Activated CD8-positive, alpha-beta memory T cell treated with anti-CD3 and anti-CD28 coated beads for 4 hours (primary cell): ENCODE measurements around the gene PRELP.
"Not testable (repeated sequence)": the region's sequence is repeated elsewhere in the genome, so short reads cannot be mapped to it uniquely, and the experiment has no call there.

ENCODE experiments used
- DNase-seq, 2 donors: peaks; one replicate each; pipeline ENCODE4 v3.0.0-alpha.2; 2020; ENCODE audit warnings: low read depth in 2 of 2

Gene PRELP

DNA sequence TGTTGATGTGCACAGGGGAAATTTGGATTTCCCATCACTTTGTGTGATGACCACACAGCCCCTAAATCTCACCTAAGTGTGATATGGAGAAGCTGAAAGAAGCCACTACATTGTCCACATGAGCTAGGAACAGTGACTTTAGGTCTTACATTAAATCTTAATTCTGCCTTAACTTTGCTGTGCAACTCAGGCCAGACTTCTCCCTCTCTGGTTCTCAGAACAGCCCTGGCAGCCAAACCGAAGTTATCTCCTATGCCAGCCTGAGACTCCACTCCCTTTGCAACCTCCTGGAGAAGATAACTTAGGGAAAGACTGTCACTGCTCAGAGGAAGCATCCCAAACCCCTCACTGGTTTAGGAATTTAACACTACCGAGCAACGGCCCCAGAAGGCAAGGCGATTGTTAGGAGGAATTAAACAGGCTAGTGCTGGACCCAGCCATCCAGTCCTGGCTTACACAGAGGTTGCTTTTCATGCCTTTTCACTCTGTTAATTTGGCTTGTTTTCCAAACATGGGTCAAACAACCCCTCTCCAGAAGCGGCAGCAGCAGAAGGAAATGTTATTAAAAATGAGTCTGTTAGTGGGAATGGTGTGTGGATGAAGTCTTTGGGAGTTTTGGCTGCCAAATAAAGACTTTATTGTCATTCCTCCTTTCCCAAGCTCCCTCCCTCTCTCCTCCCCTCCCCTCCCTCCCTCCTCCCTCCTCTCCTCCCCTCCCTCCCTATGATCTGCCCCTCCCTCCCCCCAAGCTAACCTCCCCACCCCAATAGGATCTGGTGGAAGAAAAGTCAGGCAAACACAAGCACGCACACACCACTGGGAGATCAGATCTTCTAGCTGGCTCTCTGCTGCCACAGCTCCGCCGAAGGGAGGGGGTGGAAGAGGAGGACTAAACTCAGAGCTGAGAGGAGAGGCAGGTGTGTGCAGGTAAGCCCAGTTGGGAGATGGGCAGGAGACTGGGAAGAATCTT lies at the start of gene PRELP:
TSS of gene PRELP (plus strand) at position 795 of the 970 bp plus-strand sequence. CDS start 7,379 bp downstream, outside the sequence.
- no peak for DNase-seq

DNA sequence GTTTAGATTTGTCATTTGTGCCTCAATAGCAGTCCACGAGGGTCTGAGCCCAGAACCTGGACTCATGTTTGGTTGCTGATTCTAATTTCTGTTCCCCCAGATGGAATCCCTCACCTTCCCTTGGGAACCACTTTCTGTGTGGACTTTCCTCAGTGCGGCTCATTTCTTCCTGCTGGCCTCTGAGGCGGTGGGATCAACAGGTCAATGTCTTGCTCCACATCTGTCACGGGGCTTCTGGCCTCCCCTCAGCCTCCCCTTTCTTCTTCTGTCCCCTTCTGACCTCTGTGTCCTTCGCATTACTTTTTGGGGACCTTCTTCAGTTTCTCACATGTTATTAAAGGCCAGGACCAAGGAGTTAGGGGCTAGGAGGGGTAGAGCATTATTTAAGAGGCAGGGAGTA lies 49.2 kb upstream of the PRELP start:
- DNase-seq: no peak

- DNase-seq: no peak
Observed at GRCh38 chr1:203426870-203427269, 48.7 kb upstream of the PRELP start.

GRCh38 chr1:203427451-203427850 lies 48.2 kb upstream of the PRELP start:
- no peak for DNase-seq

- no peak for DNase-seq
Observed at GRCh38 chr1:203428981-203429599, 46.5 kb upstream of the PRELP start.

DNA sequence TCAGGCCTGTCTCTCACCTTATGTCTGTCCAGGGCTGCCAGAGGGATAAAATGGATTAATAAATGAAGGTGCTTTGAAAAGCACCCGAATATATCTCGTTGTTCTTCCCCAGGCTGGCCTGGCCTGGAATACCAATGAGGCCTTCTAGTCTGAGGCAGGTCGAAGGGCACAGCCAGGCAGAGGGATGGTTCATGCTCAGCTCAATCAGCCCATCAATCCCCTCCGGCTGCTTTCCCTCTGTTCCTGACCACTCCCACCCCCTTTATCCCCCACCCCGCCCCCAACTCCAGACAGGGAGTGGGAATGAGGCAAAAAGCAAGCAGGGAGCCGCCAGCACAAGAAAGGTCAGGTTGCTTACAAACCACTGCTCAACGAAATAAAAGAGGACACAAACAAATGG lies 40.0 kb upstream of the PRELP start:
- no peak for DNase-seq

DNA sequence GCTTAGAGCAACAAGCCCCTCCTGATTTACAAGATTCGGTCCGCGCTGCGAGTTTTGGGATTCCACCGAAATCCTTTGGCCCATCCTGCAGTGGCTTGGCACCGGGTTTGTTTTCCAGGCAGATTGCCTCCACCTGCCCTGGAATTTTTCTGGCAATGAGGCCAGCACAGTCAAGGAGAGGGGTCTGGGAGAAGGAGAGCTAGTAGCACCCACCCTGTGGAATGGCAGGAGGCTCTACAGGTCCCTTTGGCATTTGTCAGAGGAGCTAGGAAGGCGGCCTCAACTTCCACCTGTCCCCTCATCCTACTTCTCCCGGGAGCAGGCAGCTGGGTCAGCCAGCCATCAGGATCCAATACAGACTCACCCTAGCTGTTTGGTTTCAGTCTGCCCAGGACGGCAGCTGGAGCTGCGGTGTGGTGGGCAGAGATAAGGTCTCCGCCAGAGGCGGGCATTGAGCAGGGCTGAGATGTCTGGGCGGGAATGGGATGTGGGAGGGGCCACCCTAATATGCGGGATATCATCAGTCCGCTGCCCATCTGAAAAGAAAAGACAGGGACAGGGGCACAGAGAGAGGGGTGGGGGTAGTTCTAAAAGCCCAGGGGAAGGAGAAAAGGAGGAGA lies 37.8 kb upstream of the PRELP start:
- no peak for DNase-seq

- no peak for DNase-seq
Observed at GRCh38 chr1:203439131-203439730, 36.4 kb upstream of the PRELP start.

GRCh38 chr1:203440771-203441170 lies 34.8 kb upstream of the PRELP start:
- DNase-seq: no peak

- DNase-seq: no peak
Observed at GRCh38 chr1:203441766-203442165, 33.8 kb upstream of the PRELP start.

DNA sequence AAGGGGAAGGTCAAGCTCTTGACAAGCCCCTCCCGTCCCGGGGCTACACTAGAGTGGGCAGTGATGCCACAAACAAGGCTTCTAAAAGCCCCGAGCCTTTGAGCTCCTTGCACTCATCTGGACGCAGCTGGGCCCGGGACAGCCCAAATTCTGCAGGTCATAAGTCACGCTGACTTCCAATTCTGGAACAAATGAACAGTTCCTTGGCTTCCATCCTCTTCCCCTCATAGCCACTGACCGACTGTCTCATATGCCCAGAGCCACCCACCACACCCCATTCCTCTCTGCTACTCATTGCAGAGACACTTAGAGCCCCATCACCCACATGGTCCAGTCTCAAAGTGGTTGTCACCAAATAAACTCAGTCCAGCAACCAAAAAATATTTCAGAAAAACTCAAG lies 32.8 kb upstream of the PRELP start:
- DNase-seq: no peak

DNA sequence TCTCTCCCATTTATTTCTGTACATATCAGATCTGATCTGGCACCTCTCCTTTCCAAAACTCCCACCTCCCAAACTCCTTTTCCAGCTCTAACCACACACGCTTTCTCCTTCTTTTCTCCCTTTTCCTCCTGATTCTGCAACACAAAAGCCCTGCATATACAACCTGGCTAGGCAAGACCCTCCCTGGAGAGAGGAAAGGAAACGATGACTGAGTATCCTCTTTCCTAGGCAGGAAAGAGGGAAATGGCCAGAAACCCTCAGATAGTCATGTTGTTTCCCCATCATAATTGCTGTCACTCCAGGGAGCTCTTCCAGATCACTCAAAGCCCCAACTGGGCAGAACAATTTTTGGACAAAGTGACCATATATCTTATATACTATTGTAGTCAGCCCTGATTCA lies 32.3 kb upstream of the PRELP start:
- no peak for DNase-seq

- DNase-seq: no peak
Observed at GRCh38 chr1:203444171-203444576, 31.4 kb upstream of the PRELP start.

DNA sequence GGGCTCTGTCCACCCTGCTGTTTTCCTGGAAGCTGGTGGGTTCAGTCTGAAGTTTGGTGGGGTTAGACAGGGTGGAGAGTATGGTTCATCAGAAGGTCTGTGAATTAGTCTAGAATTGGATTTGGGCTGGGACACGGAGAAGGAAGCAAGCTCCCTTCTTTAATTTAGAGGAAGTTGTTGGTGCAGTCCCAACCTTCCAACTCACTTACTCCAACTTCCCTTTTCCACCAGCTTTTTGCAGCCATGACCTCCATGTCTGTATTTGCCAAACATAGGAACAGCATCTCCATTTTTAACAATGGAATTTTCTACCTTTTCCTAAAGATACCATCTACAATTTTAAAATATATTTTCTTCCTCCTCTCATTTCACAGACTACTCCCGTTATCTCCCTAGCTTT lies 28.5 kb upstream of the PRELP start:
- no peak for DNase-seq

GRCh38 chr1:203447598-203447997 lies 28.0 kb upstream of the PRELP start:
- DNase-seq: not testable (repeated sequence)

DNA sequence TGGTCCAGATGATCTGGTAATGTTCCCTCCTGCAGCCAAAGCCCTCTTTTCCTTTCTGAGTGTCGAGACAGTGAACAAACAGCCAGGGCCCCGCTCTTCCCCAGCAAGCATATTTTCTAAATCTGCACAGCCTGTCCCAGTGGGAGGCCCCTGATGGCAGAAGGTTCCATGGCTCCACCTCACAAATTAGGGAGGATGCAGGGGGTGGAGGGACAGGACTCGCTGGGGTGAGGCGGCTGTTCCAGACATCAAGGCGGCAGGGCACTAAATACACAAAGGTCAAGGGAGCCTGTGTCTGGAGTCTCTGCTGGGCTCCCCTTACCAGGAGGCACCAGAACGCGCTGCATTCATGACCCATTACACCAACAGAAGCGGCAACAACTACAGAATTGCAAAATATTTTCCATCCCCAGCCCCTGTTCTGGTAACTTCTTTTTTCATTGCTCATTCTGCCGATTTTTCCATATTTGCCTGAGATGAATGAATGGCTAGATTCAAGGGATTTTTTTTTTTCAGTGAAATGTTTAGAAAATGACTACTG lies 27.0 kb upstream of the PRELP start:
- DNase-seq: no peak

DNA sequence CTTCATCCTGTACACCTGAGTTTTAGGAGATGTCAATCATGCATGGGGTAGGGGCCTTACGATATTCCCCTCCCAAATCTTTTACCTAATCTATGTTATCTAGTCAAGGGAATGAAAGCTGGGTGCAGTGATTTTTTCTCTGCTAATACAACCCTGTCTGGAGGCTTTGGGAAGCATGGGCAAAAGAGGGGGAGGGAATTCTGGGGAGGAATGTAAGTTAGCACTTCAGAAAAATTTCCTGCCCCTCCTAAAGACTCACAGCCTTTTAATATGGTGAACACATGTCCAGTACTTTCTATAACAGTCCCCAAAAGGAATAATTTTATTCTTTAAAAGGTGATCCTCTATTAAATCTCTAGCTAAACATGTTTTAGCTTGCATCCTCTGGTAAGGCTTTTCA lies 25.6 kb upstream of the PRELP start:
- DNase-seq: no peak

GRCh38 chr1:203450479-203451149 lies 25.0 kb upstream of the PRELP start:
- no peak for DNase-seq

- DNase-seq: no peak
Observed at GRCh38 chr1:203451836-203452784, 23.5 kb upstream of the PRELP start.

DNA sequence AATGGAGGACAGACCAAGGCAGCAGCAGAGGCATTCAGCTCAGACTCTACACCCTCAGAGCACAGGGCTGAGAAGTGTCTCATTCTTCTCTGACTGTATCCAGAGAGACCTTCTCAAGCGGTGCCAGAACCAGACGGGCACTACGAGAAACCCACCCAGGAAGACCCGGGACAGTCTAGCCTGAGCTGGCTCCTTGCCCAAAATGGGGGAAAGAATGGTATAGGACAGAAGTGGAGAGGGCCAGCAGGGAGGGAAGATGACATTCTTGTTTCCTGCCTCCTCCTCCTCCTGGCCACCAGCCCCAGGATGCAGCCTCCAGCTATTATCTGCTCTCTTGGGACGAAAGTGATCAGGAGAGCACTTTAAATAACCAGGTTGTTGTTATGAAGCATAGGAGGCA lies 22.6 kb upstream of the PRELP start:
- no peak for DNase-seq
